Measurements from ENCODE around the gene PSMD9. TPM values are rescaled to one million over a fixed set of nuclear protein-coding genes. Genes with fewer than 3 reads are reported as not detected.
"Not testable (repeated sequence)": the region's sequence is repeated elsewhere in the genome, so short reads cannot be mapped to it uniquely, and the experiment has no call there.

PSMD9 gene
- total RNA-seq, 1 donor from 2014 or later = 85.3 TPM

GRCh38 chr12:121926874-121927706 is 38.5 kb downstream of the PSMD9 start:
- Histone ChIP-seq H3K36me3 (ENCODE audit: control insufficient read depth, insufficient read depth, low read length) (no peaks in the 10 kb centered on the region), H3K27me3 (ENCODE audit: control insufficient read depth, insufficient read depth, low read length) (no peaks in the 10 kb centered on the region), H3K4me3 (ENCODE audit: low read depth, low read length) (no peak overlapping the region)
- DNase-seq (ENCODE audit: low read depth) = no peak
- FAIRE-seq = no peak
- no peak for TF ChIP-seq CTCF (IDR thresholded peaks at IDR 0.05; ENCODE audit: insufficient read depth, low read length, severe bottlenecking)

- no peak overlapping the region for H3K4me3 ChIP-seq (ENCODE audit: low read depth, low read length)
- H3K27me3 ChIP-seq (ENCODE audit: control insufficient read depth, insufficient read depth, low read length) = no peaks in the 10 kb centered on the region
- no peak for DNase-seq (ENCODE audit: low read depth)
- peaks cover 1% of the 10 kb centered on the region for H3K36me3 ChIP-seq (ENCODE audit: control insufficient read depth, insufficient read depth, low read length)
- TF ChIP-seq CTCF (IDR thresholded peaks at IDR 0.05; ENCODE audit: insufficient read depth, low read length, severe bottlenecking) = no peak
- no peak for FAIRE-seq
Observed at GRCh38 chr12:121927813-121928212, 39.2 kb downstream of the PSMD9 start.

DNA sequence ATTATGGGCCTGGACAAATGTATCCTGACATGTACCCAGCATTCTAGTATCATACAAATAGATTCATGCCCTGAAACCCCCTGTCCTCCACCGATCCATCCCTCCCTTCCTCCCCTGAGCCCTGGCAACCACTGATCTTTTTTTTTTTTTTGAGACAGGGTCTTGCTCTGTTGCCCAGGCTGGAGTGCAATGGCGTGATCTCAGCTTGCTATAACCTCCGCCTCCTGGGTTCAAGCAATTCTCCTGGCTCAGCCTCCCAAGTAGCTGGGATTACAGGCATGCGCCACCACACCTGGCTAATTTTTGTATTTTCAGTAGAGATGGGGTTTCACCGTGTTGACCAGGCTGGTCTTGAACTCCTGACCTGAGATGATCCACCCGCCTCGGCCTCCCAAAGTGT is 41.0 kb downstream of the PSMD9 start:
- not testable (repeated sequence) for FAIRE-seq; DNase-seq (ENCODE audit: low read depth)

DNA sequence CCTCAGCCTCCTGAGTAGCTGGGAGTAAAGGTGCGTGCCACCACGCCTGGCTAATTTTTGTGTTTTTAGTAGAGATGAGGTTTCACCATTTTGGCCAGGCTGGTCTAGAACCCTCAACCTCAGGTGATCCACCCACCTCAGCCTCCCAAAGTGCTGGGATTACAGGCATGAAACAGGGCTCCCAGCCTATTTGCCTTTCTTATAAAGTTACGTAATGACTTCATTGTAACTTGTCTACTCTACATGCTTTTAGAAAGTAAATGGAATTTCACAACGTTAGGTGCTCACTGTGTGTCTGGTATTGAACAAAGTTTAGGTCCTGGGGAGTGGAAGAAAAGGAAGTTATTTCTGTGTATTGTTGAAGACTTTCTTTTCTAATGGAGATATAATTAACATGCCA is 42.3 kb downstream of the PSMD9 start:
- TF ChIP-seq CTCF (IDR thresholded peaks at IDR 0.05; ENCODE audit: insufficient read depth, low read length, severe bottlenecking) = no peak
- Histone ChIP-seq H3K36me3 (ENCODE audit: control insufficient read depth, insufficient read depth, low read length) (peaks cover 1% of the 10 kb centered on the region), H3K27me3 (ENCODE audit: control insufficient read depth, insufficient read depth, low read length) (no peaks in the 10 kb centered on the region), H3K4me3 (ENCODE audit: low read depth, low read length) (no peak overlapping the region)
- DNase-seq (ENCODE audit: low read depth) (no peak), FAIRE-seq (no peak)

More for the DNA sequence above, 41.0 kb downstream of the PSMD9 start:
- not testable (repeated sequence) for H3K36me3 ChIP-seq (ENCODE audit: control insufficient read depth, insufficient read depth, low read length); H3K4me3 ChIP-seq (ENCODE audit: low read depth, low read length); H3K27me3 ChIP-seq (ENCODE audit: control insufficient read depth, insufficient read depth, low read length)

- no peak for DNase-seq (ENCODE audit: low read depth)
- Histone ChIP-seq H3K27me3 (ENCODE audit: control insufficient read depth, insufficient read depth, low read length) (no peaks in the 10 kb centered on the region), H3K4me3 (ENCODE audit: low read depth, low read length) (no peak overlapping the region), H3K36me3 (ENCODE audit: control insufficient read depth, insufficient read depth, low read length) (peaks cover 3% of the 10 kb centered on the region)
- no peak for TF ChIP-seq CTCF (IDR thresholded peaks at IDR 0.05; ENCODE audit: insufficient read depth, low read length, severe bottlenecking)
- FAIRE-seq = no peak
Observed at GRCh38 chr12:121932176-121932536, 43.6 kb downstream of the PSMD9 start.

DNA sequence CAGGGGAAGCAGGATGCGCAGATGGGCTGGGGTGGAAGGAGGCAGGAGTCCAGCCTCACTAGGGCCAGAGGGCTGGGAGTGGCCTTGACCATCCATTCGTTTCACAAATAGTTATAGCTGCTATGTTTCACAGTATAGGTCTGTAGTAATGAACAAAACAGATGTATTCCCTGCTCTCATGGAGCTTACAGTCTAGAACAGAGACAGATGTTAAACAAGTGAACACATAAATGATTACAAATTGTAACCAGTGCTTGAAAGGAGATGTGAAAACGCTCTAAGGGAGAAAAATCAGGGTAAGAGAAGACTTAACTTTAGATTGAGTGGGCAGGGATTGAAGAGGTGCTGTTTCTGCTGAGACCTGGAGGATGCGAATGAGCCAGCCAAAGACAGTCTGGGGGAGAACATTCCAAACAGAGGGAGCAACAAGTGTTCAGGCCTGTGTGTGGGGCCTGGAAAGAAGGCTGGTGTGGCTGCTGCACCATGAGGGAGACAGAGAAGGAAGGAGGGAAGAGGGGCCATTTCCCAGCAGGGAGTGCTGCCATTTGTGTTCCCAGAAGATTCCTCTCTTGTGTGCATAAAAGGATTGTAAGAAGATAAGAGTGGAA is 44.4 kb downstream of the PSMD9 start:
- H3K27me3 ChIP-seq (ENCODE audit: control insufficient read depth, insufficient read depth, low read length) = no peaks in the 10 kb centered on the region
- peaks cover 3% of the 10 kb centered on the region for H3K36me3 ChIP-seq (ENCODE audit: control insufficient read depth, insufficient read depth, low read length)
- TF ChIP-seq CTCF (IDR thresholded peaks at IDR 0.05; ENCODE audit: insufficient read depth, low read length, severe bottlenecking) = no peak
- FAIRE-seq (no peak), DNase-seq (ENCODE audit: low read depth) (no peak)
- H3K4me3 ChIP-seq (ENCODE audit: low read depth, low read length) = no peak overlapping the region
